Measurements from ENCODE around the gene MYCN.

MYCN gene

DNA sequence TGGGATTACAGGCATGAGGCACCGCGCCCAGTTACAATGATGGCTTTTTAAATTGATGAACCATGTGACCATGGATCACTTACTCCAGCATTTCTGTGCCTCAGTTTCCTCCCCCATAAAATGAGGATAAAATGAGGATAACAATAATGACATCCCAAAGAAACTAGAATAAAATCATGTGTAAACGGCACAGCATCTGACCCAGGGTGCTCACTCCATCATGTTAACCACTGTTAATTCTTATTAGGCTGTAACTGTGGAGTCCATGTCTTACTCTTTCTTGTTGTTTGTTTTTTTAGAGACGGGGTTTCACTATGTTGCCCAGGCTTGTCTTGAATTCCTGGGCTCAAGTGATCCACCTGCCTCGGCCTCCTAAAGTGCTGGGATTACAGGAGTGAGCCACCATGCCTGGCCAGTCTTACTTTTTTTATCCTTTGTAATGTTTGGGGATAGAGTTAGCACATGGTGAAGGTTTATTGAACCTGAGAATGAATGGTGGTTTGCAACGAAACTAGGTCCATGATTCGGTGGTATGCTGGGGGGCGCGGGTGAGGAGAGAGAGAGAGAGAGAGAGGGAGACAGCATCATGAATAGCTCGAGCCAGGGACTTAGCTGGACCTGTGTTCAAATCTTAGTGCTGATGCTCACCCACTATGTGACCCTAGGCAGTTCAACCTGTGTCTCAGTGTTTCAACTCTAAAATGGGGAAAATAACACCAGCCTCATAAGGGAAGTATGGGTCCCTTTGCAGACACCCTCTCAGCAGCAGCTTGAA lies 52.3 kb downstream of the MYCN start:
- DNase-seq: no peak

DNA sequence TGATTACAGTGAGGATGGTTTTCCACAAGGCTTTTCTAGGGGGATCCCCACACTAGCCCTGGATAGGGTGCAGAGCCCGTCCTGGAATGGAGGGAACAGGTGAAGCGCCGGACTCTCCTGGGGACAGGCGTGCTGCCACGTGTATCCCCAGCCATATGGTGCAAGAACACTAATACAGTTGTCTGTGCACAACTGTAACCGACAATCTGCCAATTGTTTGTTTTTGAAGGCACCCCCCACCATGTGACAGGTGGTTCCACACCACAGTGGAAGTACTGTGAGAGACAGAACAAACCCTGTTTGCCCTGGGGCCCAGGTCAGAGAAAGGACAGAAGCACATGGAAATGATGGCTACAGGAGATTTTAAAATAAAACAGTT lies 52.9 kb downstream of the MYCN start:
- DNase-seq: no peak

DNA sequence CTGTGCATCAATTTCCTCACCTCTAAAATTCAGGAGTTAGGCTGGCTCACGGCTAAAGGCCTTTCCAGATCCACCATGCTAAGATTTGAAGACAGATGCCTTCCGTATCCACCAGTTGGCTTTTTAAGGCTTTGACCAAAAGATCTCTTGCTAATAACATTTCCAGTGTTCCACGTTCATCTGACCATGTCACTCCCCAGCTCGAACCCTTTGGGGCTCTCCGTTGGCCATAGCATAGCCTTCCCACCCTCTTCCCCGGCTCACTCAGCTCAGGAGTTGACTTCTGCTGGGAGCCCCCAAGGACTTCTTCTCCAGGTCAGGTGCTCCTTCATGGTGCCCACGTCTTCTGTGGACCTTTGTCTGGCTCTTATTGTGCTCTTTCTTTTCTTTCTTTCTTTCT lies 53.3 kb downstream of the MYCN start:
- no peak for DNase-seq

DNA sequence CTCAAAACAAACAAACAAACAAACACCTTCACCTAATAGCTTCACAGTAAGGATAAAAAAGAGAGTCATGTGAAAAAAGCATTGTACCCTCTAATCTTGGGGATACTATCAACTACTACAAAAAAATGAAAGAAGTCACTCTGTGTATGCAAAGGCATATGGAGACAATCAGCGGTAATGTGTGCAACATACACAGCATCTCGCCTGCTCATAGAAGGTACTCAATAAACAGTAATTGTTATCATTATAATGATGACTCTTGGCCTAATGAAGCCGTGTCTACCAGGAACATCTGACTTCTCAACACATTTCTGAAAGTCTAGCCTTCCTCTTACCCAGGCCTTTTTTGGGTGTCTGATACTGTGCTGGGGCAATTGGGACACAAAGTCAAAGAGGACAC lies 55.3 kb downstream of the MYCN start:
- DNase-seq: no peak
